EH (cell line): Measurements from ENCODE around the gene MYH6.

Source experiments
- DNase-seq: peaks from one replicate; pipeline ENCODE4 v3.0.0-alpha.2; 2015; ENCODE audit warnings: low read depth

MYH6 gene

GRCh38 chr14:23355871-23356435 is 52.1 kb downstream of the MYH6 start:
- DNase-seq: no peak

- DNase-seq: no peak
These were observed 53.1 kb downstream of the MYH6 start for GRCh38 chr14:23354990-23355389.

- DNase-seq: no peak
These were observed 54.7 kb downstream of the MYH6 start for GRCh38 chr14:23353433-23353780.

GRCh38 chr14:23352506-23353432 is 55.3 kb downstream of the MYH6 start, which contains the start of gene SLC22A17:
Gene SLC22A17, minus strand, starts transcription at chr14:23352887.
- DNase-seq: peak; percentile 92

GRCh38 chr14:23351681-23352505 is 56.2 kb downstream of the MYH6 start:
- DNase-seq: no peak

- DNase-seq: no peak
These were observed 58.8 kb downstream of the MYH6 start for GRCh38 chr14:23349156-23349845.

GRCh38 chr14:23348297-23348655 is 59.8 kb downstream of the MYH6 start:
- no peak for DNase-seq

GRCh38 chr14:23347406-23348296 is 60.4 kb downstream of the MYH6 start:
- no peak for DNase-seq

GRCh38 chr14:23346693-23347405 is 61.2 kb downstream of the MYH6 start:
- DNase-seq: no peak

GRCh38 chr14:23345987-23346692 is 61.9 kb downstream of the MYH6 start:
- DNase-seq: no peak

- no peak for DNase-seq
These were observed 63.6 kb downstream of the MYH6 start for GRCh38 chr14:23344481-23344880.

GRCh38 chr14:23339506-23340268 is 68.4 kb downstream of the MYH6 start:
- DNase-seq: no peak

- DNase-seq: no peak
These were observed 72.5 kb downstream of the MYH6 start for GRCh38 chr14:23335623-23336022.
